ENCODE measurements around the gene KIAA1755.

DNA sequence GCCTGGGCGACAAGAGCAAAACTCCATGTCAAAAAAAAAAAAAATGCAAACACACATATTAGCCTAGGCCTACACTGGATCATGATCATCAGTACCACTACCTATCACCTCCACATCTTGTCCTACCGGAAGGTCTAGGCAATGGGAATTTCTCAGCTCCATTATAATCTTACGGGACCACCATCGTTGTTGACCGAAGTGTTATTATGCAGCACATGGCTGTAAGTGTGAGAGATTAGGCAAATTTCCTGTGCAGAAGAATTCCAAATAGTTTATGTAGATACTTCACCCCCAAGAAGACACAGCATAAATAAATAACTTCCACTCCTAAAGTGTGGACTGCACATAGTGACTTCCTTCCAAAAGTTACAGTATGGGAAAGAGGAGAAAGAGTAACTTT, 16.8 kb upstream of the KIAA1755 start:
- TF ChIP-seq, protein P1, sequence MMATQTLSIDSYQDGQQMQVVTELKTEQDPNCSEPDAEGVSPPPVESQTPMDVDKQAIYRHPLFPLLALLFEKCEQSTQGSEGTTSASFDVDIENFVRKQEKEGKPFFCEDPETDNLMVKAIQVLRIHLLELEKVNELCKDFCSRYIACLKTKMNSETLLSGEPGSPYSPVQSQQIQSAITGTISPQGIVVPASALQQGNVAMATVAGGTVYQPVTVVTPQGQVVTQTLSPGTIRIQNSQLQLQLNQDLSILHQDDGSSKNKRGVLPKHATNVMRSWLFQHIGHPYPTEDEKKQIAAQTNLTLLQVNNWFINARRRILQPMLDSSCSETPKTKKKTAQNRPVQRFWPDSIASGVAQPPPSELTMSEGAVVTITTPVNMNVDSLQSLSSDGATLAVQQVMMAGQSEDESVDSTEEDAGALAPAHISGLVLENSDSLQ (IDR thresholded peaks at IDR 0.05) = no peak
- TF ChIP-seq, protein P2, sequence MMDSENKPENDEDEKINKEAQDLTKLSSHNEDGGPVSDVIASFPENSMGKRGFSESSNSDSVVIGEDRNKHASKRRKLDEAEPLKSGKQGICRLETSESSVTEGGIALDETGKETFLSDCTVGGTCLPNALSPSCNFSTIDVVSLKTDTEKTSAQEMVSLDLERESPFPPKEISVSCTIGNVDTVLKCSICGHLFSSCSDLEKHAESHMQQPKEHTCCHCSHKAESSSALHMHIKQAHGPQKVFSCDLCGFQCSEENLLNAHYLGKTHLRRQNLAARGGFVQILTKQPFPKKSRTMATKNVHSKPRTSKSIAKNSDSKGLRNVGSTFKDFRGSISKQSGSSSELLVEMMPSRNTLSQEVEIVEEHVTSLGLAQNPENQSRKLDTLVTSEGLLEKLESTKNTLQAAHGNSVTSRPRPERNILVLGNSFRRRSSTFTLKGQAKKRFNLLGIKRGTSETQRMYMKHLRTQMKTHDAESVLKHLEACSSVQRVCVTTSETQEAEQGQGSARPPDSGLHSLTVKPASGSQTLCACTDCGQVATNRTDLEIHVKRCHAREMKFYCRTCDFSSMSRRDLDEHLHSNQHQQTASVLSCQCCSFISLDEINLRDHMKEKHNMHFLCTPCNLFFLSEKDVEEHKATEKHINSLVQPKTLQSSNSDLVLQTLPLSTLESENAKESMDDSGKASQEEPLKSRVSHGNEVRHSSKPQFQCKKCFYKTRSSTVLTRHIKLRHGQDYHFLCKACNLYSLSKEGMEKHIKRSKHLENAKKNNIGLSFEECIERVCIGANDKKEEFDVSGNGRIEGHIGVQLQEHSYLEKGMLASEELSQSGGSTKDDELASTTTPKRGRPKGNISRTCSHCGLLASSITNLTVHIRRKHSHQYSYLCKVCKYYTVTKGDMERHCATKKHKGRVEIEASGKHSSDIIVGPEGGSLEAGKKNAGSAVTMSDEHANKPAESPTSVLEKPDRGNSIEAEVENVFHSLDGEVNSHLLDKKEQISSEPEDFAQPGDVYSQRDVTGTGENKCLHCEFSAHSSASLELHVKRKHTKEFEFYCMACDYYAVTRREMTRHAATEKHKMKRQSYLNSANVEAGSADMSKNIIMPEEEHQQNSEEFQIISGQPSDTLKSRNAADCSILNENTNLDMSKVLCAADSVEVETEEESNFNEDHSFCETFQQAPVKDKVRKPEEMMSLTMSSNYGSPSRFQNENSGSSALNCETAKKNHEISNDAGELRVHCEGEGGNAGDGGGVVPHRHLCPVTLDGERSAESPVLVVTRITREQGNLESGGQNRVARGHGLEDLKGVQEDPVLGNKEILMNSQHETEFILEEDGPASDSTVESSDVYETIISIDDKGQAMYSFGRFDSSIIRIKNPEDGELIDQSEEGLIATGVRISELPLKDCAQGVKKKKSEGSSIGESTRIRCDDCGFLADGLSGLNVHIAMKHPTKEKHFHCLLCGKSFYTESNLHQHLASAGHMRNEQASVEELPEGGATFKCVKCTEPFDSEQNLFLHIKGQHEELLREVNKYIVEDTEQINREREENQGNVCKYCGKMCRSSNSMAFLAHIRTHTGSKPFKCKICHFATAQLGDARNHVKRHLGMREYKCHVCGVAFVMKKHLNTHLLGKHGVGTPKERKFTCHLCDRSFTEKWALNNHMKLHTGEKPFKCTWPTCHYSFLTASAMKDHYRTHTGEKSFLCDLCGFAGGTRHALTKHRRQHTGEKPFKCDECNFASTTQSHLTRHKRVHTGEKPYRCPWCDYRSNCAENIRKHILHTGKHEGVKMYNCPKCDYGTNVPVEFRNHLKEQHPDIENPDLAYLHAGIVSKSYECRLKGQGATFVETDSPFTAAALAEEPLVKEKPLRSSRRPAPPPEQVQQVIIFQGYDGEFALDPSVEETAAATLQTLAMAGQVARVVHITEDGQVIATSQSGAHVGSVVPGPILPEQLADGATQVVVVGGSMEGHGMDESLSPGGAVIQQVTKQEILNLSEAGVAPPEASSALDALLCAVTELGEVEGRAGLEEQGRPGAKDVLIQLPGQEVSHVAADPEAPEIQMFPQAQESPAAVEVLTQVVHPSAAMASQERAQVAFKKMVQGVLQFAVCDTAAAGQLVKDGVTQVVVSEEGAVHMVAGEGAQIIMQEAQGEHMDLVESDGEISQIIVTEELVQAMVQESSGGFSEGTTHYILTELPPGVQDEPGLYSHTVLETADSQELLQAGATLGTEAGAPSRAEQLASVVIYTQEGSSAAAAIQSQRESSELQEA (IDR thresholded peaks at IDR 0.05; ENCODE audit: low read depth) = no peak
- TF ChIP-seq, protein P3, sequence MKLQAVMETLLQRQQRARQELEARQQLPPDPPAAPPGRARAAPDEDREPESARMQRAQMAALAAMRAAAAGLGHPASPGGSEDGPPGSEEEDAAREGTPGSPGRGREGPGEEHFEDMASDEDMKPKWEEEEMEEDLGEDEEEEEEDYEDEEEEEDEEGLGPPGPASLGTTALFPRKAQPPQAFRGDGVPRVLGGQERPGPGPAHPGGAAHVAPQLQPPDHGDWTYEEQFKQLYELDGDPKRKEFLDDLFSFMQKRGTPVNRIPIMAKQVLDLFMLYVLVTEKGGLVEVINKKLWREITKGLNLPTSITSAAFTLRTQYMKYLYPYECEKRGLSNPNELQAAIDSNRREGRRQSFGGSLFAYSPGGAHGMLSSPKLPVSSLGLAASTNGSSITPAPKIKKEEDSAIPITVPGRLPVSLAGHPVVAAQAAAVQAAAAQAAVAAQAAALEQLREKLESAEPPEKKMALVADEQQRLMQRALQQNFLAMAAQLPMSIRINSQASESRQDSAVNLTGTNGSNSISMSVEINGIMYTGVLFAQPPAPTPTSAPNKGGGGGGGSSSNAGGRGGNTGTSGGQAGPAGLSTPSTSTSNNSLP (IDR thresholded peaks at IDR 0.05; ENCODE audit: borderline replicate concordance, low read depth, low read length) = no peak
- TF ChIP-seq, protein P4, sequence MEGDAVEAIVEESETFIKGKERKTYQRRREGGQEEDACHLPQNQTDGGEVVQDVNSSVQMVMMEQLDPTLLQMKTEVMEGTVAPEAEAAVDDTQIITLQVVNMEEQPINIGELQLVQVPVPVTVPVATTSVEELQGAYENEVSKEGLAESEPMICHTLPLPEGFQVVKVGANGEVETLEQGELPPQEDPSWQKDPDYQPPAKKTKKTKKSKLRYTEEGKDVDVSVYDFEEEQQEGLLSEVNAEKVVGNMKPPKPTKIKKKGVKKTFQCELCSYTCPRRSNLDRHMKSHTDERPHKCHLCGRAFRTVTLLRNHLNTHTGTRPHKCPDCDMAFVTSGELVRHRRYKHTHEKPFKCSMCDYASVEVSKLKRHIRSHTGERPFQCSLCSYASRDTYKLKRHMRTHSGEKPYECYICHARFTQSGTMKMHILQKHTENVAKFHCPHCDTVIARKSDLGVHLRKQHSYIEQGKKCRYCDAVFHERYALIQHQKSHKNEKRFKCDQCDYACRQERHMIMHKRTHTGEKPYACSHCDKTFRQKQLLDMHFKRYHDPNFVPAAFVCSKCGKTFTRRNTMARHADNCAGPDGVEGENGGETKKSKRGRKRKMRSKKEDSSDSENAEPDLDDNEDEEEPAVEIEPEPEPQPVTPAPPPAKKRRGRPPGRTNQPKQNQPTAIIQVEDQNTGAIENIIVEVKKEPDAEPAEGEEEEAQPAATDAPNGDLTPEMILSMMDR (IDR thresholded peaks at IDR 0.05 in 2 of 3, conservative IDR thresholded peaks at IDR 0.05 in 1 of 3; ENCODE audit: insufficient read depth in 2 of 3, low read depth in 1 of 3, low read length in 3 of 3) = no peak
- TF ChIP-seq JUND (IDR thresholded peaks at IDR 0.05; ENCODE audit: borderline replicate concordance, low read depth, low read length) (no peak), JUND (tag; IDR thresholded peaks at IDR 0.05; ENCODE audit: borderline replicate concordance, low read depth, low read length) (no peak), SMARCA5 (IDR thresholded peaks at IDR 0.05) (no peak), NR3C1 (CRISPR knock-in tag; IDR thresholded peaks at IDR 0.05) (no peak), POLR2AphosphoS5 (IDR thresholded peaks at IDR 0.05; ENCODE audit: control insufficient read depth, insufficient read depth, low read depth, low read length) (no peak), JUN (IDR thresholded peaks at IDR 0.05; ENCODE audit: borderline replicate concordance, low read depth, low read length) (no peak), JUN (CRISPR knock-in tag; IDR thresholded peaks at IDR 0.05; ENCODE audit: borderline replicate concordance) (no peak), POLR2A (conservative IDR thresholded peaks at IDR 0.05) (no peak), HMG20B (CRISPR knock-in tag; IDR thresholded peaks at IDR 0.05) (no peak)
- TF ChIP-seq, protein P5, sequence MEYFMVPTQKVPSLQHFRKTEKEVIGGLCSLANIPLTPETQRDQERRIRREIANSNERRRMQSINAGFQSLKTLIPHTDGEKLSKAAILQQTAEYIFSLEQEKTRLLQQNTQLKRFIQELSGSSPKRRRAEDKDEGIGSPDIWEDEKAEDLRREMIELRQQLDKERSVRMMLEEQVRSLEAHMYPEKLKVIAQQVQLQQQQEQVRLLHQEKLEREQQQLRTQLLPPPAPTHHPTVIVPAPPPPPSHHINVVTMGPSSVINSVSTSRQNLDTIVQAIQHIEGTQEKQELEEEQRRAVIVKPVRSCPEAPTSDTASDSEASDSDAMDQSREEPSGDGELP (CRISPR knock-in tag; IDR thresholded peaks at IDR 0.05; ENCODE audit: borderline replicate concordance) = no peak
- TF ChIP-seq, protein P6, sequence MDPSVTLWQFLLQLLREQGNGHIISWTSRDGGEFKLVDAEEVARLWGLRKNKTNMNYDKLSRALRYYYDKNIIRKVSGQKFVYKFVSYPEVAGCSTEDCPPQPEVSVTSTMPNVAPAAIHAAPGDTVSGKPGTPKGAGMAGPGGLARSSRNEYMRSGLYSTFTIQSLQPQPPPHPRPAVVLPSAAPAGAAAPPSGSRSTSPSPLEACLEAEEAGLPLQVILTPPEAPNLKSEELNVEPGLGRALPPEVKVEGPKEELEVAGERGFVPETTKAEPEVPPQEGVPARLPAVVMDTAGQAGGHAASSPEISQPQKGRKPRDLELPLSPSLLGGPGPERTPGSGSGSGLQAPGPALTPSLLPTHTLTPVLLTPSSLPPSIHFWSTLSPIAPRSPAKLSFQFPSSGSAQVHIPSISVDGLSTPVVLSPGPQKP (CRISPR knock-in tag; IDR thresholded peaks at IDR 0.05) = no peak

All from K562 (cell line).